Iris pigment epithelial cell (primary cell): ENCODE measurements around the gene SLC1A7.

Experiments
- DNase-seq: peaks from one replicate; pipeline ENCODE4 v3.0.0-alpha.2; 2011; ENCODE audit warnings: low read depth

Gene SLC1A7

GRCh38 chr1:53115403-53116306, 26.8 kb downstream of the SLC1A7 start:
- peak; percentile 94 for DNase-seq

GRCh38 chr1:53114581-53115400, 27.6 kb downstream of the SLC1A7 start:
- DNase-seq: no peak

- DNase-seq: no peak
Observed at GRCh38 chr1:53114090-53114489, 28.3 kb downstream of the SLC1A7 start.

- no peak for DNase-seq
Observed at GRCh38 chr1:53112861-53113260, 29.6 kb downstream of the SLC1A7 start.

GRCh38 chr1:53112271-53112774, 30.1 kb downstream of the SLC1A7 start:
- peak; percentile 81 for DNase-seq

- DNase-seq: no peak
Observed at GRCh38 chr1:53111693-53112092, 30.7 kb downstream of the SLC1A7 start.

- DNase-seq: peak; percentile 47
Observed at GRCh38 chr1:53111073-53111556, 31.3 kb downstream of the SLC1A7 start.

- DNase-seq: peak; percentile 87
Observed at GRCh38 chr1:53110370-53111072, 31.9 kb downstream of the SLC1A7 start.

GRCh38 chr1:53108646-53109580, 33.5 kb downstream of the SLC1A7 start:
- peak; percentile 60 for DNase-seq

GRCh38 chr1:53107570-53108322, 34.7 kb downstream of the SLC1A7 start:
- peak; percentile 97 for DNase-seq

- DNase-seq: no peak
Observed at GRCh38 chr1:53107090-53107489, 35.3 kb downstream of the SLC1A7 start.

- DNase-seq: no peak
Observed at GRCh38 chr1:53104289-53104913, 38.0 kb downstream of the SLC1A7 start.

GRCh38 chr1:53094533-53094919, 47.9 kb downstream of the SLC1A7 start:
- no peak for DNase-seq

- DNase-seq: no peak
Observed at GRCh38 chr1:53093778-53094532, 48.5 kb downstream of the SLC1A7 start.

- DNase-seq: no peak
Observed at GRCh38 chr1:53093451-53093754, 49.0 kb downstream of the SLC1A7 start.

- no peak for DNase-seq
Observed at GRCh38 chr1:53092659-53093450, 49.6 kb downstream of the SLC1A7 start.

GRCh38 chr1:53091841-53092645, 50.4 kb downstream of the SLC1A7 start:
- peak; percentile 26 for DNase-seq
